Uterus (tissue), 2 donors: ENCODE measurements around the gene G2E3.

ENCODE experiments used
- POLR2A ChIP-seq, 2 donors: fragments of 450-650 bp; IDR thresholded peaks; one replicate each; pipeline ENCODE4 v1.6.1; 2016; ENCODE audit warnings: antibody characterized with exemption in 2 of 2, mild to moderate bottlenecking in 1 of 2, moderate library complexity in 1 of 2
- TF ChIP-seq, protein P1 (sequence below), 4 experiments: fragments of 200-600 bp in 2 of 4; fragments of 450-650 bp in 2 of 4; sonication (generic) in 2 of 4; IDR thresholded peaks; one replicate each; pipeline ENCODE4 v1.5.1; 2016 to 2019; ENCODE audit warnings: antibody characterized with exemption in 4 of 4, mild to moderate bottlenecking in 2 of 4, moderate library complexity in 1 of 4

DNA sequence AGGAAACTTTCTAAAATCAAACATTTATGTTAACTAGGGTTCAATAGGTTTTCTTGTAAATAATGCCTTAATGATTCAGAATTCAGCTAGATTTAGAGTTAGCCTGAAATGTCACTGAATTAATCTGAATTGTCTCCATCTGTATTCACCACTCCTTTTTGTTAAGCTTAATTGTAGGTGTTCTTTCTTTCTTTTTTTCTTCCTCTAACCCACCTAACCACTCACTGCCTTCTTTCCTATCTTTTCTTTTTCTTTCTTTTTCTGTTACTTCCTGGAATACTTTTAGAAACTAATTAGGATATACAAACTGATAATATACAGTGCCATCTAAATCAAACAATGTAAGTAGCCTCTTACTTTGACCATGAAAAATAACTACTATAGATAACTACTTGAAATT lies 29.9 kb downstream of the G2E3 start:
- TF ChIP-seq, protein P1, sequence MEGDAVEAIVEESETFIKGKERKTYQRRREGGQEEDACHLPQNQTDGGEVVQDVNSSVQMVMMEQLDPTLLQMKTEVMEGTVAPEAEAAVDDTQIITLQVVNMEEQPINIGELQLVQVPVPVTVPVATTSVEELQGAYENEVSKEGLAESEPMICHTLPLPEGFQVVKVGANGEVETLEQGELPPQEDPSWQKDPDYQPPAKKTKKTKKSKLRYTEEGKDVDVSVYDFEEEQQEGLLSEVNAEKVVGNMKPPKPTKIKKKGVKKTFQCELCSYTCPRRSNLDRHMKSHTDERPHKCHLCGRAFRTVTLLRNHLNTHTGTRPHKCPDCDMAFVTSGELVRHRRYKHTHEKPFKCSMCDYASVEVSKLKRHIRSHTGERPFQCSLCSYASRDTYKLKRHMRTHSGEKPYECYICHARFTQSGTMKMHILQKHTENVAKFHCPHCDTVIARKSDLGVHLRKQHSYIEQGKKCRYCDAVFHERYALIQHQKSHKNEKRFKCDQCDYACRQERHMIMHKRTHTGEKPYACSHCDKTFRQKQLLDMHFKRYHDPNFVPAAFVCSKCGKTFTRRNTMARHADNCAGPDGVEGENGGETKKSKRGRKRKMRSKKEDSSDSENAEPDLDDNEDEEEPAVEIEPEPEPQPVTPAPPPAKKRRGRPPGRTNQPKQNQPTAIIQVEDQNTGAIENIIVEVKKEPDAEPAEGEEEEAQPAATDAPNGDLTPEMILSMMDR (IDR thresholded peaks at IDR 0.05) = no peak
- TF ChIP-seq POLR2A (IDR thresholded peaks at IDR 0.05) = no peak
